ENCODE data around the gene NELL1.
A peak's percentile ranks its signal among the peaks of the same experiment; 100 is the strongest.

Gene NELL1

GRCh38 chr11:20668844-20669819 lies at the start of gene NELL1:
TSS of gene NELL1 (plus strand) at chr11:20669586.
- peak in 1 of 2 experiments; percentile 31 for DNase-seq

- DNase-seq: no peak
These were observed 48.4 kb upstream of the NELL1 start for GRCh38 chr11:20620988-20621387.

GRCh38 chr11:20621679-20622078 lies 47.7 kb upstream of the NELL1 start:
- DNase-seq: no peak

GRCh38 chr11:20623252-20623651 lies 46.1 kb upstream of the NELL1 start:
- DNase-seq: no peak

- no peak for DNase-seq
These were observed 43.1 kb upstream of the NELL1 start for GRCh38 chr11:20626279-20626678.

GRCh38 chr11:20627026-20627425 lies 42.4 kb upstream of the NELL1 start:
- no peak for DNase-seq

GRCh38 chr11:20627701-20628100 lies 41.7 kb upstream of the NELL1 start:
- no peak for DNase-seq

- no peak for DNase-seq
These were observed 37.7 kb upstream of the NELL1 start for GRCh38 chr11:20631519-20632168.

GRCh38 chr11:20632169-20632532 lies 37.2 kb upstream of the NELL1 start:
- no peak for DNase-seq

- DNase-seq: no peak
These were observed 35.3 kb upstream of the NELL1 start for GRCh38 chr11:20634044-20634443.

- DNase-seq: no peak
These were observed 34.6 kb upstream of the NELL1 start for GRCh38 chr11:20634781-20635180.

- DNase-seq: no peak
These were observed 31.3 kb upstream of the NELL1 start for GRCh38 chr11:20638074-20638473.

GRCh38 chr11:20639688-20640087 lies 29.7 kb upstream of the NELL1 start:
- DNase-seq: no peak

GRCh38 chr11:20640401-20640800 lies 29.0 kb upstream of the NELL1 start:
- no peak for DNase-seq

- DNase-seq: no peak
These were observed 25.0 kb upstream of the NELL1 start for GRCh38 chr11:20644360-20644759.

GRCh38 chr11:20647976-20648565 lies 21.3 kb upstream of the NELL1 start:
- DNase-seq: peak; percentile 75 to 92

- DNase-seq: no peak
These were observed 17.1 kb upstream of the NELL1 start for GRCh38 chr11:20652150-20652806.

- DNase-seq: no peak
These were observed 15.3 kb upstream of the NELL1 start for GRCh38 chr11:20654038-20654437.

- no peak for DNase-seq
These were observed 12.5 kb upstream of the NELL1 start for GRCh38 chr11:20656901-20657300.

- DNase-seq: no peak
These were observed 11.3 kb upstream of the NELL1 start for GRCh38 chr11:20658135-20658534.

GRCh38 chr11:20661445-20661844 lies 7.9 kb upstream of the NELL1 start:
- DNase-seq: no peak

- no peak for DNase-seq
These were observed 7.5 kb upstream of the NELL1 start for GRCh38 chr11:20661850-20662249.

GRCh38 chr11:20668131-20668809 lies 1.1 kb upstream of the NELL1 start:
- no peak for DNase-seq

Measured in NCI-H187 (cell line).